ENCODE measurements around the gene SMAP2.

DNA sequence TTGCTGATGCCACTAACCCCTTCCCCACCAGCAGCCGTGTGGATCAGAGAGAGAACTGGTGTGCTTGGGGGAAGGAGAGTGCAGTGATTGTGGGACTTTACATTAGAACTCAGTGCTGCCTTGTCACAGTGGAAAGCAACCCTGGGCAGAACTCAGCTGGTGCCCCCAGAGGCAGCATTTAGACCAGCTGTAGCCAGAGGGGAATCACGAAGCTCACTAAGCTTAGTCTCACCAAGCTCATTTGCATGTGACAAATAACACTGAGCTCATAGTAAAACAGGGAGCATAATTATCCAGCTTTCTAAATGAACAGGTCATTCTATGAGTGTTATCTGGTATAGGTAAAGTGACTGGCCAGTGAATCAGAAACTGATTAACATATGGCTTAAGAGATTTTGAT is 9.8 kb upstream of the SMAP2 start:
- no peak for TF ChIP-seq POLR2AphosphoS5 (IDR thresholded peaks at IDR 0.05; ENCODE audit: borderline replicate concordance, low read depth, low read length)
- no peak for TF ChIP-seq EZH2 (IDR thresholded peaks at IDR 0.05)
- no peak for TF ChIP-seq FOXP2 (optimal IDR thresholded peaks at IDR 0.05; ENCODE audit: control extremely low read depth, extremely low read length, insufficient read depth)
